Inflammatory macrophage treated with lipopolysaccharide for 4 hours (primary cell): ENCODE results near the gene NNMT.

Experiments
- DNase-seq: peaks from one replicate; pipeline ENCODE4 v3.0.0-alpha.2; 2020

NNMT gene

GRCh38 chr11:114353443-114353842 is 57.2 kb downstream of the NNMT start:
- no peak for DNase-seq

GRCh38 chr11:114354076-114354475 is 57.9 kb downstream of the NNMT start:
- no peak for DNase-seq

- DNase-seq: no peak
Observed at GRCh38 chr11:114358716-114359115, 62.5 kb downstream of the NNMT start.

- DNase-seq: no peak
Observed at GRCh38 chr11:114359342-114359741, 63.1 kb downstream of the NNMT start.

GRCh38 chr11:114362326-114362725 is 66.1 kb downstream of the NNMT start:
- no peak for DNase-seq

GRCh38 chr11:114362958-114363357 is 66.8 kb downstream of the NNMT start:
- DNase-seq: no peak
